Thoracic aorta (tissue), 2 donors: ENCODE results near the gene PAM. TPM values are rescaled to one million over a fixed set of nuclear protein-coding genes. Genes with fewer than 3 reads are reported as not detected.

Source experiments
- ATAC-seq: fragments of 150-250 bp; one replicate; pipeline ENCODE4 v1.8.0; 2017; ENCODE audit warnings: low read depth; ENCODE audit not compliant: insufficient number of reproducible peaks, low FRiP score
- DNase-seq: peaks from one replicate; pipeline ENCODE4 v3.0.0-alpha.2; 2020; ENCODE audit warnings: low spot score
- H3K27ac ChIP-seq, 2 donors: fragments of 200-600 bp; sonication (generic); 1 replicate in 1 of 2; 2 replicates in 1 of 2; pipeline ENCODE4 v1.5.1; 2016; ENCODE audit warnings: mild to moderate bottlenecking in 2 of 2, moderate library complexity in 2 of 2
- H3K27me3 ChIP-seq: fragments of 200-600 bp; sonication (generic); replicated peaks from 2 replicates; pipeline ENCODE4 v1.6.0; 2016; ENCODE audit warnings: mild to moderate bottlenecking; ENCODE audit not compliant: insufficient read depth
- H3K36me3 ChIP-seq: fragments of 200-600 bp; sonication (generic); one replicate; pipeline ENCODE4 v1.5.1; 2016
- H3K4me1 ChIP-seq, 2 donors: fragments of 200-600 bp; sonication (generic); 1 replicate in 1 of 2; 2 replicates in 1 of 2; pipeline versions ENCODE4 v1.5.1 to v1.6.0; 2016; ENCODE audit warnings: low read depth in 2 of 2, mild to moderate bottlenecking in 1 of 2; ENCODE audit not compliant: control insufficient read depth in 1 of 2
- H3K4me3 ChIP-seq: fragments of 200-600 bp; sonication (generic); 2 replicates; pipeline ENCODE4 v1.5.1; 2016; ENCODE audit warnings: mild to moderate bottlenecking
- H3K9me3 ChIP-seq: fragments of 200-600 bp; sonication (generic); 2 replicates; pipeline ENCODE4 v1.5.1; 2016
- CTCF ChIP-seq: fragments of 200-600 bp; sonication (generic); IDR thresholded peaks from one replicate; pipeline ENCODE4 v1.5.1; 2019; ENCODE audit warnings: antibody characterized with exemption
- total RNA-seq, 2 donors: library from RNA; depleted of rRNA; stranded (reverse); fragments of >200 nt; gene quantifications; one replicate each; pipeline versions ENCODE4 v1.1.0 to v1.2.3, GENCODE V29; 2016

PAM gene
- total RNA-seq, 2 donors from 2014 or later = 571 to 806 TPM

DNA sequence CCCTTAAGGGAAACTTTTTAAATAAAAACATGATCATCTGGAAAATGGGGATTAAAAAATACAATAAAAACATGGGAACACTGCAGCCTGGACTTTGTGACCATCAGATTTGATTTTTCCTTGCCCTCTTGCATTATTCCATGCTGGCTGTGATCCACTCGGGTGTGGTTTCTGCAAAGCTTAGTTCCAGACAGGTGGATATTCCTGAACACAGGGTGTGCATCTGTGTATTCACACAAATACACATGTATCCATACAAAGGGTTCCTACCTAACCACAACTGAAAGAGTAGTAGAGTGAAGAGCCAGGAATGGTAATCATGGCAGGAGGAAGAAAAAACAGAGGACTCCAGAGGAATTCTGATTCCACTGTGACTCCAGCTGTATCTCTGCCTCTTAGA lies 178.2 kb downstream of the PAM start:
- TF ChIP-seq CTCF = no peak
- DNase-seq = no peak
- Histone ChIP-seq H3K4me1 (peaks cover 8 to 24% of the 10 kb centered on the region in 2 donors), H3K27ac (no peak overlapping the region), H3K4me3 (no peak overlapping the region), H3K27me3 (no peaks in the 10 kb centered on the region), H3K9me3 (no peaks in the 10 kb centered on the region), H3K36me3 (no peaks in the 10 kb centered on the region)
- ATAC-seq = no peak

- Histone ChIP-seq H3K4me1 (peaks cover 11 to 24% of the 10 kb centered on the region in 2 donors), H3K27ac (no peak overlapping the region), H3K4me3 (no peak overlapping the region), H3K27me3 (no peaks in the 10 kb centered on the region), H3K36me3 (no peaks in the 10 kb centered on the region), H3K9me3 (no peaks in the 10 kb centered on the region)
- no peak for TF ChIP-seq CTCF
- ATAC-seq = no peak
- no peak for DNase-seq
Observed at GRCh38 chr5:102933721-102934459, 178.8 kb downstream of the PAM start.

DNA sequence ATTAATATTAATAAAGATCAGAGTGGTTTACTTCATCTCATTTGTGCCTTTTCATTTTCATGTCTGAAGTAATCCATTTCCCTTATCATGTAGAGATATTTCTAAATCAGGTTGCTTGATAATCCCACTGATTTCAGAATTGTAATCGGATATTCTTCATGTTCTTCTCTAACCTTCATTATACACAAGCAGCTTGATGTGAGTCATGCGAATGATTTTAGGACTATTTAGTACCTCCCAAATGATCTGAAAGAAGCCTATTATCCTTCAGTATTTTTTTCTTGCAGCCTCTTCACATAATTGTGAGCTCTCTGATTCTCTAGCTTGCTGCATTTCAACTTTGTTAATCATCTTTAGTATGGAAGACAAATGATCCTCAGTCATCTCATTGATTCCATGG lies 182.8 kb downstream of the PAM start:
- Histone ChIP-seq H3K4me1 (peaks cover 3 to 4% of the 10 kb centered on the region in 2 donors), H3K27me3 (no peaks in the 10 kb centered on the region), H3K4me3 (no peak overlapping the region), H3K9me3 (no peaks in the 10 kb centered on the region), H3K36me3 (no peaks in the 10 kb centered on the region), H3K27ac (no peak overlapping the region)
- no peak for TF ChIP-seq CTCF
- no peak for ATAC-seq
- DNase-seq = no peak

DNA sequence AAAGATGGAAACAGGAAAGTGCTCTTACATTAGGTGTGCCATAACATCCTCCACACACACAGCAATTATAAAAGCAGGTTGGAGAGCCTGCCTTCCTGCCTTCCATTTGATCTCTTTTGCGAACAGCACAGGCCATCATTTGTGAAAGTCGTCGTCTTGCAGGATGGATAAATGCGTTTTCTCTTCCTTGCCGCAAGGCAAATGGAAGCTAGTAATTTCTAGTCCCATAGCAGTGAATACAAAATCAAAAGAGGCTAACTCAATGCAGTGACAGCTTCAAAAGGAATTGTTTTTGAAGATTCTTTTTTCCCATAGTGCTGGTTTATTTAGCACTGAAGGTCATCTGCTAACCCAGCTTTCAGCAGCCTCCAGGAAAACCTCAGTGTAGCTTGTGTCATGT lies 186.0 kb downstream of the PAM start:
- no peak for DNase-seq

GRCh38 chr5:102946414-102946813 lies 191.3 kb downstream of the PAM start:
- Histone ChIP-seq H3K9me3 (no peaks in the 10 kb centered on the region), H3K36me3 (no peaks in the 10 kb centered on the region), H3K4me3 (no peak overlapping the region), H3K27me3 (no peaks in the 10 kb centered on the region), H3K27ac (no peak overlapping the region), H3K4me1 (peaks cover 0 to 14% of the 10 kb centered on the region in 2 donors)
- DNase-seq (no peak), ATAC-seq (no peak)
- no peak for TF ChIP-seq CTCF

More for the DNA sequence above, 186.0 kb downstream of the PAM start:
- Histone ChIP-seq H3K36me3 (no peaks in the 10 kb centered on the region), H3K27me3 (no peaks in the 10 kb centered on the region), H3K9me3 (no peaks in the 10 kb centered on the region), H3K4me1 (peaks cover 3 to 14% of the 10 kb centered on the region in 2 donors), H3K4me3 (no peak overlapping the region), H3K27ac (no peak overlapping the region)
- TF ChIP-seq CTCF = no peak
- no peak for ATAC-seq
